H1 (cell line): ENCODE data around the gene NWD2. TPM values are rescaled to one million over a fixed set of nuclear protein-coding genes. Genes with fewer than 3 reads are reported as not detected.

Source experiments
- CTCF ChIA-PET: fragments of 300-600 bp; sonication (Branson Sonifier 250); formaldehyde crosslinking; loops from one replicate; lab custom pipeline; 2021; ENCODE audit not compliant: partially characterized antibody; lab: Charles Lee
- POLR2A ChIA-PET: fragments of 300-600 bp; sonication (Branson Sonifier 250); formaldehyde crosslinking; loops from one replicate; lab custom pipeline; 2021; ENCODE audit warnings: inconsistent platforms; ENCODE audit not compliant: partially characterized antibody; lab: Charles Lee
- DNase-seq, 2 experiments: peaks; one replicate each; pipeline versions ENCODE4 v3.0.0 to v3.0.0-alpha.2; 2010 to 2022; ENCODE audit warnings: low spot score in 2 of 2, low read depth in 1 of 2, mixed read lengths in 1 of 2
- FAIRE-seq: peaks from 2 replicates; lab custom pipeline; 2011; peaks lifted over from hg19 to GRCh38; lab: Jason Lieb, UNC
- H2AFZ ChIP-seq: 2 replicates; pipeline ENCODE4 v1.8.1; 2012; ENCODE audit warnings: low read length, inconsistent platforms
- H2AK5ac ChIP-seq: 2 replicates; pipeline ENCODE4 v1.6.1; 2013; ENCODE audit warnings: low read depth, low read length
- H2BK120ac ChIP-seq: replicated peaks from 2 replicates; pipeline ENCODE3; 2013; ENCODE audit warnings: low read depth, low read length, inconsistent platforms
- H2BK12ac ChIP-seq: 2 replicates; pipeline ENCODE4 v1.6.1; 2013; ENCODE audit warnings: low read depth, low read length
- H2BK15ac ChIP-seq: 2 replicates; pipeline ENCODE4 v1.6.1; 2013; ENCODE audit warnings: low read length
- H2BK20ac ChIP-seq: 2 replicates; pipeline ENCODE4 v1.6.1; 2013; ENCODE audit warnings: low read length
- H2BK5ac ChIP-seq: 2 replicates; pipeline ENCODE4 v1.6.1; 2013; ENCODE audit warnings: low read depth, low read length
- H3K14ac ChIP-seq: 2 replicates; pipeline ENCODE4 v1.6.1; 2013; ENCODE audit warnings: inconsistent platforms; ENCODE audit not compliant: insufficient read length
- H3K18ac ChIP-seq: 2 replicates; pipeline ENCODE4 v1.6.1; 2013; ENCODE audit warnings: low read length; ENCODE audit errors: extremely low read depth
- H3K23ac ChIP-seq: 2 replicates; pipeline ENCODE4 v1.6.1; 2013; ENCODE audit warnings: inconsistent platforms; ENCODE audit not compliant: insufficient read length
- H3K23me2 ChIP-seq: 2 replicates; pipeline ENCODE4 v1.6.1; 2013; ENCODE audit warnings: low read depth, low read length
- H3K27ac ChIP-seq: 2 replicates; pipeline ENCODE4 v1.6.1; 2011; ENCODE audit warnings: low read depth, low read length, inconsistent platforms
- H3K27me3 ChIP-seq, 4 experiments: replicated peaks in 1 of 4; 1 replicate in 1 of 4; 2 replicates in 3 of 4; pipeline versions ENCODE4 v1.6.1 to v1.8.1; 2011 to 2013; ENCODE audit warnings: low read length in 3 of 4, mild to moderate bottlenecking in 3 of 4, inconsistent platforms in 2 of 4, mixed read lengths in 2 of 4, moderate library complexity in 1 of 4; ENCODE audit not compliant: control insufficient read depth in 3 of 4, insufficient read depth in 3 of 4; ENCODE audit errors: extremely low read depth in 1 of 4
- H3K36me3 ChIP-seq, 4 experiments: 2 replicates each; pipeline versions ENCODE4 v1.6.1 to v1.8.1; 2011 to 2013; ENCODE audit warnings: mild to moderate bottlenecking in 4 of 4, low read length in 3 of 4, moderate library complexity in 2 of 4, control low read depth in 1 of 4, inconsistent platforms in 1 of 4; ENCODE audit not compliant: insufficient read depth in 4 of 4, control insufficient read depth in 2 of 4
- H3K4ac ChIP-seq: replicated peaks from 2 replicates; pipeline ENCODE3; 2013; ENCODE audit warnings: low read length, low read depth, mixed read lengths, inconsistent platforms; ENCODE audit not compliant: insufficient read length
- H3K4me1 ChIP-seq, 4 experiments: replicated peaks in 1 of 4; 1 replicate in 1 of 4; 2 replicates in 3 of 4; pipeline versions ENCODE4 v1.6.1 to v1.8.1; 2011 to 2013; ENCODE audit warnings: low read length in 3 of 4, inconsistent platforms in 2 of 4, mixed read lengths in 1 of 4; ENCODE audit not compliant: insufficient read depth in 4 of 4, control insufficient read depth in 3 of 4
- H3K4me2 ChIP-seq, 2 experiments: 2 replicates each; pipeline versions ENCODE4 v1.6.1 to v1.8.1; 2011 to 2013; ENCODE audit warnings: low read depth in 2 of 2, low read length in 2 of 2, control low read depth in 1 of 2, inconsistent platforms in 1 of 2, mild to moderate bottlenecking in 1 of 2; ENCODE audit not compliant: insufficient read depth in 1 of 2
- H3K4me3 ChIP-seq, 4 experiments: fragments of 200-600, 300-600 bp in 1 of 4; sonication (generic), shearing (Covaris generic), sonication (Bioruptor Twin) in 1 of 4; 2 replicates each; pipeline versions ENCODE4 v1.5.1 to v1.8.1; 2011 to 2016; ENCODE audit warnings: low read length in 4 of 4, low read depth in 3 of 4, control low read depth in 2 of 4, inconsistent platforms in 2 of 4, mild to moderate bottlenecking in 2 of 4, mixed read lengths in 1 of 4, moderate library complexity in 1 of 4; ENCODE audit not compliant: insufficient read depth in 2 of 4; ENCODE audit errors: extremely low read depth in 1 of 4
- H3K56ac ChIP-seq: replicated peaks from 2 replicates; pipeline ENCODE3; 2013; ENCODE audit warnings: low read depth, mild to moderate bottlenecking, mixed read lengths, low read length, inconsistent platforms; ENCODE audit not compliant: insufficient read length
- H3K79me1 ChIP-seq: 2 replicates; pipeline ENCODE4 v1.6.1; 2013; ENCODE audit warnings: low read depth, low read length, control low read depth
- H3K79me2 ChIP-seq, 2 experiments: 2 replicates each; pipeline versions ENCODE4 v1.6.1 to v1.8.1; 2012 to 2013; ENCODE audit warnings: low read length in 2 of 2, mild to moderate bottlenecking in 2 of 2, inconsistent platforms in 1 of 2; ENCODE audit not compliant: insufficient read depth in 2 of 2, control insufficient read depth in 1 of 2
- H3K9ac ChIP-seq, 4 experiments: replicated peaks in 1 of 4; 1 replicate in 1 of 4; 2 replicates in 3 of 4; pipeline versions ENCODE4 v1.6.1 to v1.8.1; 2011 to 2013; ENCODE audit warnings: low read depth in 3 of 4, low read length in 3 of 4, control low read depth in 2 of 4, mild to moderate bottlenecking in 2 of 4, moderate library complexity in 2 of 4, inconsistent platforms in 1 of 4; ENCODE audit errors: extremely low read depth in 1 of 4
- H3K9me3 ChIP-seq, 2 experiments: 2 replicates each; pipeline versions ENCODE4 v1.6.1 to v1.8.1; 2012 to 2013; ENCODE audit warnings: mild to moderate bottlenecking in 2 of 2, moderate library complexity in 2 of 2, control low read depth in 1 of 2, inconsistent platforms in 1 of 2, low read depth in 1 of 2, low read length in 1 of 2, mixed read lengths in 1 of 2; ENCODE audit not compliant: insufficient read depth in 2 of 2
- H4K20me1 ChIP-seq, 2 experiments: replicated peaks in 1 of 2; 2 replicates each; pipeline versions ENCODE3 to v1.8.1; 2011 to 2013; ENCODE audit warnings: inconsistent platforms in 2 of 2, low read length in 2 of 2, mild to moderate bottlenecking in 1 of 2; ENCODE audit not compliant: insufficient read depth in 2 of 2, control insufficient read depth in 1 of 2
- H4K5ac ChIP-seq: 2 replicates; pipeline ENCODE4 v1.6.1; 2013; ENCODE audit warnings: low read length, low read depth, mixed read lengths, inconsistent platforms; ENCODE audit not compliant: insufficient read length
- H4K8ac ChIP-seq: 2 replicates; pipeline ENCODE4 v1.8.0; 2013; ENCODE audit warnings: mild to moderate bottlenecking, moderate library complexity, low read length, inconsistent platforms; ENCODE audit not compliant: insufficient read depth; ENCODE audit errors: extremely low read depth
- H4K91ac ChIP-seq: replicated peaks from 2 replicates; pipeline ENCODE3; 2013; ENCODE audit warnings: low read length, mixed read lengths, inconsistent platforms; ENCODE audit not compliant: insufficient read length
- WGBS, 2 experiments: shearing (Covaris generic) in 1 of 2; methylation state at CpG; one replicate each; pipeline versions ENCODE4 v1.1.6 to v1.1.7; 2013 to 2015; ENCODE audit warnings: low lambda C conversion rate in 2 of 2, mixed read lengths in 2 of 2, inconsistent platforms in 1 of 2, low coverage in 1 of 2, missing lambda C conversion rate in 1 of 2; ENCODE audit not compliant: insufficient replicate concordance in 2 of 2, insufficient coverage in 1 of 2, insufficient read length in 1 of 2; ENCODE audit errors: extremely low coverage in 1 of 2, missing lambda C conversion rate in 1 of 2; 5-methylcytosine and 5-hydroxymethylcytosine counted together
- polyA plus RNA-seq, 7 experiments: library from polyadenylated mRNA; depleted of rRNA in 3 of 7; stranded (reverse) in 5 of 7; unstranded in 2 of 7; fragments of >200 nt in 5 of 7; fragments of 200-250 nt in 2 of 7; gene quantifications; 1 replicate in 5 of 7; 2 replicates in 1 of 7; 4 replicates in 1 of 7; pipeline versions ENCODE4 v1.2.1 to v1.2.3, GENCODE V29; 2011 to 2013; ENCODE audit warnings: missing spikeins in 2 of 7, mixed read lengths in 2 of 7
- total RNA-seq: library from RNA; stranded (reverse); fragmentation: NEBNext Ultra II Directional; extraction: Animal tissue kit (Norgen Biotek cat#: 25700); gene quantifications from 2 replicates; pipeline ENCODE4 v1.2.1, GENCODE V29; 2021
- TF ChIP-seq, protein P1 (sequence below): IDR thresholded peaks from 2 replicates; pipeline ENCODE4 v1.6.1; 2012; ENCODE audit warnings: inconsistent platforms

NWD2 gene
- total and polyA plus RNA-seq, 2 of the 8 experiments (the other 6 are each of a cell fraction or from before 2014, with no cell fraction given): under 0.01 TPM; not detected in 1

DNA sequence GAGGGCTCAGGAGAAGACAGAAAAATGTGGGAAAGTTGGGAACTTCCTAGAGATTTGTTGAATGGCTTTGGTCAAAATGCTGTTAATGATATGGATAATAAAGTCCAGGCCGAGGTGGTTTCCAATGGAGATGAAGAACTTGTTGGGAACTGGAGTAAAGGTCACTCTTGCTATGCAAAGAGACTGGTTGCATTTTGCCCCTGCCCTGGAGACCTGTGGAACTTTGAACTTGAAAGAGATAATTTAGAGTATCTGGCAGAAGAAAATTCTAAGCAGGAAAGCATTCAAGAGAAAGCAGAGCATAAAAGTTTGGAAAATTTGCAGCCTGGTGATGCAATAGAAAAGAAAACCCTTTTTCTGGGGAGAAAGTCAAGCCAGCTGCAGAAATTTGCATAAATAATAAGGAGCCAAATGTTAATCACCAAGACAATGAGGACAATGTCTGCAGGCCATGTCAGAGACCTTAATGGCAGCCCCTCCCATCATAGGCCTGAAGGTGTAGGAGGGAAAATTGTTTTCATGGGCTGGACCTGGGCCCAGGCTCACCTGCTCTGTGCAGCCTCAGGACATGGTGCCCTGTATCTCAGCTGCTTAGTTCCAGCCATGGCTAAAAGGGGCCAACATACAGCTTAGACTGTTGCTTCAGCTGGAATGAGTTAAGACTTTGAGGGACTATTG is 237.8 kb downstream of the NWD2 start:
- FAIRE-seq (no peak), DNase-seq (no peak)
- no peak overlapping the region for H2AK5ac ChIP-seq
- no peak overlapping the region for H2BK20ac ChIP-seq
- H4K20me1 ChIP-seq: no peaks in the 10 kb centered on the region
- H3K4me1 ChIP-seq: no peaks in the 10 kb centered on the region
- no peak overlapping the region for H3K14ac ChIP-seq
- no peaks in the 10 kb centered on the region for H3K79me1 ChIP-seq
- no peak overlapping the region for H3K9ac ChIP-seq
- H3K36me3 ChIP-seq: no peaks in the 10 kb centered on the region
- TF ChIP-seq, protein P1, sequence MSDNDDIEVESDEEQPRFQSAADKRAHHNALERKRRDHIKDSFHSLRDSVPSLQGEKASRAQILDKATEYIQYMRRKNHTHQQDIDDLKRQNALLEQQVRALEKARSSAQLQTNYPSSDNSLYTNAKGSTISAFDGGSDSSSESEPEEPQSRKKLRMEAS: no peak
- H2BK5ac ChIP-seq: no peak overlapping the region
- 94% methylated on average over 1 of the region's 1 CpG; no CpG with 5 or more reads in 1 of the 2 experiments for WGBS, 2 experiments
- no peak overlapping the region for H2BK15ac ChIP-seq
- no peak overlapping the region for H4K91ac ChIP-seq
- H3K23ac ChIP-seq: no peak overlapping the region
- H3K27me3 ChIP-seq: no peaks in the 10 kb centered on the region
- H3K4me2 ChIP-seq: no peak overlapping the region
- no peak overlapping the region for H2BK12ac ChIP-seq
- ChIA-PET POLR2A (no interaction called here), CTCF (no interaction called here)
- no peak overlapping the region for H2BK120ac ChIP-seq
- no peak overlapping the region for H3K56ac ChIP-seq
- no peaks in the 10 kb centered on the region for H3K23me2 ChIP-seq
- no peak overlapping the region for H3K27ac ChIP-seq
- no peak overlapping the region for H3K18ac ChIP-seq
- H4K8ac ChIP-seq: no peak overlapping the region
- no peaks in the 10 kb centered on the region for H3K79me2 ChIP-seq
- no peak overlapping the region for H2AFZ ChIP-seq
- no peak overlapping the region for H4K5ac ChIP-seq
- no peaks in the 10 kb centered on the region for H3K9me3 ChIP-seq
- H3K4me3 ChIP-seq: no peak overlapping the region
- no peak overlapping the region for H3K4ac ChIP-seq
